Measurements from ENCODE around the gene ITGB3.

ITGB3 gene

GRCh38 chr17:47301831-47302230 is 48.2 kb downstream of the ITGB3 start:
- no peak for DNase-seq

DNA sequence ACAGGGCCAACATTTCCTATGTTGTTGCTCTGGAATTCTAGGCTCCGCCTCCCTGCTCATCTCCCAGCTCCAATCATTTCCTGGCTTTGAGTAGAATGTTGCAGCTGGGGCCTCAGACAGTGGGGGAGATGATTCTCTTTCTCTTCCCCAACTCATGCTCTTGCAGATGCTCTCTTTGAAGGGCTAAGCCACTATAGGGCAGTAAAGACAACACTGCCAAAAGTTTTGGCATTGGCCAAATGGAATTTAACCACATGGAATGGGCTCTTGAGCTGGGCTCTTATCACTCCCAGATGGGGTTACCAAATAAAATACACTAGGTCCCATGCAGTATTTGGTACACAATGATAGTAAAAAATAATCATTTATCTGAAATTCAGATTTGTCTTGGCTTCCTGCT is 50.6 kb downstream of the ITGB3 start:
- DNase-seq: no peak

- DNase-seq: no peak
Measured at GRCh38 chr17:47305302-47305923, 51.8 kb downstream of the ITGB3 start.

DNA sequence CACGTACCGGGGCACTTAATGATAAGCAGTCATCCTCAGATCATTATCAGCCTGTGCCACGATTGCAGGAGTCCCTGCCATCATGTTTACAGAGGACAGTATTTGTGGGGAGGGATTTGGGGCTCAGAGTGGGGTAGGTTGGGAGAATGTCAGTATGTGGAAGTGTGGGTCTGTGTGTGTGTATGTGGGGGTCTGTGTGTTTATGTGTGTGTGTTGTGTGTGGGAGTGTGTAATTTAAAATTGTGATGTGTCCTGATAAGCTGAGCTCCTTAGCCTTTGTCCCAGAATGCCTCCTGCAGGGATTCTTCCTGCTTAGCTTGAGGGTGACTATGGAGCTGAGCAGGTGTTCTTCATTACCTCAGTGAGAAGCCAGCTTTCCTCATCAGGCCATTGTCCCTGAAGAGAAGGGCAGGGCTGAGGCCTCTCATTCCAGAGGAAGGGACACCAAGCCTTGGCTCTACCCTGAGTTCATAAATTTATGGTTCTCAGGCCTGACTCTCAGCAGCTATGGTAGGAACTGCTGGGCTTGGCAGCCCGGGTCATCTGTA is 56.6 kb downstream of the ITGB3 start:
- DNase-seq: no peak

DNA sequence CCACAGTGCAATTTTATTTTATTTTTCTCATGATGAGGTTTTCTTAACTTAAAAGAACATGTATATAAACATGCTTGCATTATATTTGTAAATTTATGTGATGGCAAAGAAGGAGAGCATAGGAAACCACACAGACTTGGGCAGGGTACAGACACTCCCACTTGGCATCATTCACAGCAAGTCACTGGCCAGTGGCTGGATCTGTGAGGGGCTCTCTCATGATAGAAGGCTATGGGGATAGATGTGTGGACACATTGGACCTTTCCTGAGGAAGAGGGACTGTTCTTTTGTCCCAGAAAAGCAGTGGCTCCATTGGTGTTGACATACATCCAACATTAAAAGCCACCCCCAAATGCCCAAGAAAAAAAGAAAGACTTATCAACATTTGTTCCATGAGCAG is 57.8 kb downstream of the ITGB3 start:
- DNase-seq: no peak

DNA sequence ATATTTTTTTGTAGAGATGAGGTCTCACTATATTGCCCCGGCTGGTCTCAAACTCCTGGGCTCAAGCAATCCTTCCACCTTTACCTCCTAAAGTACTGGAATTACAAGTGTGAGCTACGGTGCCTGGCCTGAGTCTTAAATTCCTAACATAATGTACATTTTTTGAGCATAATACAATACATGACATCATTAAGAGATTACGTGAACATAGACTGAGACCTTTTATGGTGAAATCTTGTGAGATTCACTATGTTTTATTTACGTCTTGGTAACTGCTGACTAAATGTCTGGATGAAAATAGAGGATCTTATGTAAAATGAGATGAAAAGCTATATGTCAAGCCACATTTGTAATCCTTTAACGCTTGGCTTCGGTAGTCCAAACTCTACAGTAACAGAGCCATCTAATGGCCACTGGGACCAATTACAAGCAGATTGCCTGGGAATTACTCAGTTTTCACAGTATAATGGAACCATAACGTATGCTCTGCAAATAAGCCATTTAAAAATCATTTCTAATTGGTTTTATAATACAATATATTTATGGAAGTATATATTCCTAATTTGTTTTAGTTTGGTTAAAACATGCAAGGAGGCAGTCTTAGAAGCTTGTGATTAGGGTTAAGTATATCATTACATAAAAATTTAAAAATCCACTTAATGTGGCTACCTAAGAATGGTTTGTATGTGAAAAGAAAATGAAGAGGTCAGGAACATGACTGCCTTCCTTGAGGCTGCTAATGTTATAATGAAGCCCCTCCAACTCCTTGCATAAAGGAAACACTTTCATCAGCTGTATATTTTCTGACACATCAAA is 62.0 kb downstream of the ITGB3 start:
- DNase-seq: peak; percentile 83

GRCh38 chr17:47316311-47316710 is 62.7 kb downstream of the ITGB3 start:
- no peak for DNase-seq

DNA sequence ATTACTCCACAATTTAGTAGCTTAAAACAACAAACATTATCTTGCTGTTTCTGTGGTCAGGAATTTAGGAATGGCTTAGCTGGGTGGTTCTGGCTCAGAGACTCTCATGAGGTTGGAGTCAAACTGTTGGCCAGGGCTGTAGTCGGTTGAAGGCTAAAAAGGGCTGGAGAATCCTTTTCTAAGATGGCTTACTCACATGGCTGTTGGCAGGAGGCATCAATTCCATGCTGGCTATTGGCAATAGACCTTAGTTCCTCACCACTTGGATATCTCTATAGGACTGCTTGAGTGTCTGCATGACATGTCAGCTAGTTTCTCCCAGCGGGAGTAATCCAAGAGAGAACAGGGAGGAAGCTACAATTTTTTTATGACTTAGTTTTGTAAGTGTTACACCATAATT is 63.5 kb downstream of the ITGB3 start:
- no peak for DNase-seq

DNA sequence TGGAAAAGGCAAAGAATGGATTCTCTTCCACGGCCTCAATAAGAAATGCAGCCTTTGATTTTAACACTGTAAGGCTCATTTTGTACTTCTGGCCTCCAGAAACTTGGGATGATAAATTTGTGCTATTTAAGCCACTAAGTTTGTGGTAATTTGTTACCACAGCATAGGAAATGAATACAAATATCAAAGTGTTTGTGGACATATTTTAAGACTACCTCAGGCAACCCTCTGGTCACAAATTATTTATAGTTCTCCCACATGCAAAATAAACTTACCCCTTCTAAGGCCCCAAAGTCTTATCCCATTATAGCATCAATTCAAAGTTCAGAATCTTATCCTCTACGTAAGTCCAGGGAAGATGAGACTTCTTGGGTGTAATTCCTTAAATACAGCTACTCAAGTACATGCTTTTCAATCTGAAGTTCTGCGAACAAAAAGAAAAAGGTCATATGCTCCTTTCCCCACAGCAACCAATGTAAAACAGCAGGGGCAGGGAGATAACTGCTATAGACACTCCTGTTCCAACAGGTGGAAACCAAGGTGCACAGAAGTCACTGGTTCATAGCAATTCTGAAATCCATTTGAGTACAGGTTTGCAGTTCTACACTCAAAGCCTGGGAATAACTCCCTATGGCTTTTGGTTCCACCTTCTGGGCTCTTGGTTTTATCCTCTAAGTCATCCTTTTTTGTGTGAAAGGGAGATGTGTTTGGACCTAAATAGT is 64.7 kb downstream of the ITGB3 start:
- no peak for DNase-seq

DNA sequence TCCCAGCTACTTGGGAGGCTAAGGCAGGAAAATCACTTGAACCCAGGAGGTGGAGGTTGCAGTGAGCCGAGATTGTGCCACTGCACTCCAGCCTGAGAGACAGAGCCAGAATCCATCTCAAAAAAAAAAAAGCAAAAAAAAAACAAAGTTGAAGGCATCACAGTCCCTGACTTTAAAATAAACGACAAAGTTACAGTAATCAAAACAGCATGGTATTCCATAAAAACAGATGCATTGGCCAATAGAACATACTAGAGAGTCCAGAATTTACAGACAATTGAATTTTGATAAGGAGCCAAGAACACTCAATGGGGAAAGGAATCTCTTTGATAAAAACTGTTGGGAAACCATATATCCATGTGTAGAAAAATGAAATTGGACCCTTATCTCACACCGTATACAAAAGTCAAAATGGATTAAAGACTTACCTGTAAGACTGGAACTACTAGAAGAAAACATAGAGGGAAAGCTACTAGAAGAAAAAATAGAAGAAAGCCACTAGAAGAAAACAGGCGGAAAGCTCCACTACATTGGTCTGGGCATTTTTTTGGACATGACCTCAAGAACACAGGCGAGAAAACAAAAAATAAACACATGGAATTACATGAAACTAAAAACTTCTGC is 67.4 kb downstream of the ITGB3 start:
- DNase-seq: no peak

- DNase-seq: peak; percentile 89
Measured at GRCh38 chr17:47323382-47324223, 70.0 kb downstream of the ITGB3 start, which contains the start of gene EFCAB13. EFCAB13 (plus strand) TSS chr17:47323955; CDS start chr17:47328354, 4,399 bp downstream.

DNA sequence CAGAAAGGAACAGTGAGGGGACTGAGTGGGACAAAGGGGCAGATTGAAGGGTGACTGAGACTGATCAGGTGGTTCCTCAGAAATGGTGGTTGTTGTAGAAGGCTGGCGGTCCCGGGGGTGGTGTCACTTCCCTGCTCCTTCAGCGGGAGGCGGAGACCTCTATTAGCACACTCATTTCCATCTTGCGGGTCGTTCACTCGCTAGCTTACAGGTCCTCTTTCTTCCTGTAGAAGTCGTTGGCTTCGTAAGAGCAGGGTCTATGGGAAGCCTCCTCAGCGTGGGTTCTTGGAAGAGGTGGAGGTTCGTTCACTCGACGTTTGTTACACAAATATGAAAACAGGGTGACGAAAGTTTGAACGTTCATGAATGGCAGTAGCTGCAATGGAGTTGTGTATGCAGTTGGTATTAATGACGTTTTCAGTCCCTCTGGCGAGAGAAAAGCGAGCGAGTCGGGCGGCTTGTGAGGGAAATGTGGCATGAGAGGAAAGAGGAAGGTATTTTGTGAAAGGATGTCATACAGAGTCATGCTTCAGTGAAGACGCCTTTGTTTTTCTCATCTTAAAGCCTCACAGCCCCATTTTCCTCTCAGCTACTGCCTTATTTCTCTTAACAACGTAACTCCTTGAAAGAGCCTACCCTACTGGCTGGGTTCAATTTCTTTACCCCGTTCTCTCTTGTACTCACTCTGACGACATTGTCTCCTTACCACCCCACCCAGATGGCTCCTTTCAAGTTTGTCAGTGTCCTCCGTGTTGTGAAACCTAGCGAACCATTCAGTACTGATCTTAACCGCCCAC is 70.8 kb downstream of the ITGB3 start:
- peak; percentile 73 for DNase-seq

DNA sequence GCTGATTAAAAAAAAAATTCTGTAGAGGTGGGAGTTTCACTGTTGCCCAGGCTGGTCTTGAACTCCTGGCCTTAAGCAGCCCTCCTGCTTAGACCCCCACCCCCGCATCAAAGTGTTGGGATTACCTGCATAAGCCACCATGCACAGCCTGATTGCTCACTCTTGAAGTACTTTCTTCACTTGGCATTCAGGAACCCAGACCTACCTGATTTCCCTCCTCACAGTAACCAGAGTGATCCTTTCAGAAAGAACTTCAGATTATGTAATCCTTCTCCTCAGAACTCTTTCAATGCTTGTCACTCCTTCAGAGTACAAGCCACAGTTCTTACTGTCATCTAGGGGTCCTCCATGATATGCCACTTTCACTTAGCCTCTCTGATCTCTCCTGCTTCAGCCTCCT is 71.5 kb downstream of the ITGB3 start:
- DNase-seq: no peak

GRCh38 chr17:47330548-47330947 is 76.9 kb downstream of the ITGB3 start:
- DNase-seq: no peak

GRCh38 chr17:47332287-47332686 is 78.7 kb downstream of the ITGB3 start:
- DNase-seq: no peak

GRCh38 chr17:47335101-47335936 is 81.7 kb downstream of the ITGB3 start:
- DNase-seq: no peak

DNA sequence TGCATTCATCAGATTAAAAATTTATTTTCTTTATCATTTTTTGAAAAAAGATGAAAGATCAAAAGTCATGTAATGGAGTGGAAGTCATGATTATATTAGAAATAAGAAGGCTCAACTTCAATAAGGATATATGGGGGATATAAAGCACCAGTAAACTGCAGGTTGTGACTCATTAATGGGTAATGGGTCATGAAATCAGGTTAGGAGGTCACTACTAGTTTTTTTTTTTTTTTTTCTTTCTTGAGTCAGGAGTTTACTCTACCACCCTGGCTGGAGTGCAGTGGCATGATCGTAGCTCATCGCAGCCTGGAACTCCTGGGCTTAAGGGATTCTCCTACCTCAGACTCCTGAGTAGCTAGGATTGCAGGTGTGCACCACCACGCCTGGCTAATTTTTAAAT is 84.4 kb downstream of the ITGB3 start:
- DNase-seq: no peak

DNA sequence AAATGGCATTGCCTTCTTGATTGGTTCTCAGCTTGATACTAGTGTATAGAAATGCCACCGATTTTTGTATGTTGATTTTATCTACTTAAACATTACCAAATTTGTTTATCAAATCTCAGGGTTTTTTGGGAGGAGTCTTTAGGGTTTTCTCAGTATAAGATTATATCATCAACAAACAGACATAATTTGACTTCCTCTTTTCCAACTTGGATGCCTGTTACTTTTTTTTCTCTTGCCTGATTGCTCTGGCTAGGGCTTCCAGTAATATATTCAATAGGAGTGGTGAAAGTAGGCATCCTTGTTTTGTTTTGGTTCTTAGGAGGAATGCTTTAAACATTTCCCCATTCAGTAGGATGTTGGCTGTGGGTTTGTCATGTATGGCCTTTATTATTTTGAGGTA is 99.2 kb downstream of the ITGB3 start:
- peak; percentile 41 for DNase-seq

GRCh38 chr17:47358652-47359051 is 105.0 kb downstream of the ITGB3 start:
- DNase-seq: no peak
